Caco-2 (cell line): ENCODE data around the gene MAPK12. TPM values are rescaled to one million over a fixed set of nuclear protein-coding genes. Genes with fewer than 3 reads are reported as not detected.

ENCODE experiments used
- BruUV-seq: library from RNA; stranded (reverse); fragments of 400-500 nt; replicated peaks from 2 replicates; lab custom pipeline; 2021; lab: Mats Ljungman, UMichigan
- CTCF ChIA-PET: fragments of 300-600 bp; sonication (Branson Sonifier 250); formaldehyde crosslinking; loops from one replicate; lab custom pipeline; 2022; ENCODE audit warnings: antibody characterized with exemption; lab: Charles Lee
- POLR2A ChIA-PET: fragments of 300-600 bp; sonication (Branson Sonifier 250); formaldehyde crosslinking; loops from one replicate; lab custom pipeline; 2022; ENCODE audit warnings: antibody characterized with exemption; lab: Charles Lee
- DNase-seq, 2 experiments: peaks; one replicate each; pipeline versions ENCODE4 v3.0.0 to v3.0.0-alpha.2; 2020 to 2022
- H3K27me3 ChIP-seq: replicated peaks from 2 replicates; pipeline ENCODE4 v1.6.0; 2011; ENCODE audit warnings: low read length; ENCODE audit not compliant: control insufficient read depth, insufficient read depth
- H3K36me3 ChIP-seq: 2 replicates; pipeline ENCODE4 v1.5.1; 2011; ENCODE audit warnings: low read length; ENCODE audit not compliant: control insufficient read depth, insufficient read depth
- H3K4me1 ChIP-seq: fragments of 250-450 bp; sonication (Bioruptor Pico); 2 replicates; pipeline ENCODE4 v1.5.1; 2020; ENCODE audit warnings: mild to moderate bottlenecking
- H3K4me3 ChIP-seq: 2 replicates; pipeline ENCODE4 v1.5.1; 2011; ENCODE audit warnings: low read depth, mild to moderate bottlenecking, control low read depth, low read length
- H3K9me3 ChIP-seq: fragments of 250-450 bp; sonication (Bioruptor Pico); 2 replicates; pipeline ENCODE4 v1.5.1; 2020; ENCODE audit warnings: mild to moderate bottlenecking, moderate library complexity
- H3K27ac Mint-ChIP-seq: one replicate; pipeline ENCODE4 v1.8.0; 2022; ENCODE audit warnings: mixed read lengths; ENCODE audit not compliant: unreplicated experiment
- H3K27me3 Mint-ChIP-seq: one replicate; pipeline ENCODE4 v1.8.0; 2022; ENCODE audit warnings: mixed read lengths; ENCODE audit not compliant: insufficient read depth, unreplicated experiment
- H3K36me3 Mint-ChIP-seq: one replicate; pipeline ENCODE4 v1.8.0; 2022; ENCODE audit warnings: mild to moderate bottlenecking, mixed read lengths; ENCODE audit not compliant: insufficient read depth, unreplicated experiment
- H3K4me1 Mint-ChIP-seq: one replicate; pipeline ENCODE4 v1.8.0; 2022; ENCODE audit warnings: low read depth, mixed read lengths; ENCODE audit not compliant: unreplicated experiment
- H3K4me3 Mint-ChIP-seq: one replicate; pipeline ENCODE4 v1.8.0; 2022; ENCODE audit warnings: mild to moderate bottlenecking, moderate library complexity, mixed read lengths; ENCODE audit not compliant: unreplicated experiment
- H3K9me3 Mint-ChIP-seq: one replicate; pipeline ENCODE4 v1.8.0; 2022; ENCODE audit warnings: mixed read lengths; ENCODE audit not compliant: unreplicated experiment
- CTCF ChIP-seq, 2 experiments: fragments of 200-600 bp in 1 of 2; IDR thresholded peaks; 1 replicate in 1 of 2; 2 replicates in 1 of 2; pipeline versions ENCODE4 v1.5.1 to v1.8.0; 2011 to 2022; ENCODE audit warnings: antibody characterized with exemption in 1 of 2, control low read depth in 1 of 2, inconsistent platforms in 1 of 2, low read depth in 1 of 2, low read length in 1 of 2, mild to moderate bottlenecking in 1 of 2, moderate library complexity in 1 of 2; ENCODE audit not compliant: insufficient read depth in 1 of 2, severe bottlenecking in 1 of 2, unreplicated experiment in 1 of 2
- intact Hi-C: fragments of 100-400 bp; cut with micrococcal nuclease; formaldehyde crosslinking; loops from one replicate; pipeline ENCODE4 v1.10.0; 2022; ENCODE audit not compliant: unreplicated experiment
- total RNA-seq: library from RNA; stranded (reverse); gene quantifications from 2 replicates; pipeline ENCODE4 v1.2.3, GENCODE V29; 2022

MAPK12 gene
- total RNA-seq, 1 experiment from 2014 or later, result 37.4 TPM

- H3K4me3 ChIP-seq, result no peak overlapping the region
- H3K36me3 ChIP-seq, result no peaks in the 10 kb centered on the region; the same call in 1 of the 2 replicates
- no peak for DNase-seq
- H3K27me3 Mint-ChIP-seq, result no peaks in the 10 kb centered on the region
- H3K9me3 Mint-ChIP-seq, result no peaks in the 10 kb centered on the region
- no peak for TF ChIP-seq CTCF (IDR thresholded peaks at IDR 0.05; ENCODE audit: insufficient read depth in 1 of 2, low read depth in 1 of 2, low read length in 1 of 2, severe bottlenecking in 1 of 2, unreplicated experiment in 1 of 2)
- no TSS peak for BruUV-seq
- no peak overlapping the region for H3K4me3 Mint-ChIP-seq
- no peaks in the 10 kb centered on the region for H3K4me1 ChIP-seq
- no peaks in the 10 kb centered on the region for H3K27me3 ChIP-seq
- CTCF ChIA-PET, result no interaction called here
- no peak overlapping the region for H3K27ac Mint-ChIP-seq
- intact Hi-C loops, result no loop called here
- H3K4me1 Mint-ChIP-seq, result peaks cover 6% of the 10 kb centered on the region
- peaks cover 75% of the 10 kb centered on the region for H3K36me3 Mint-ChIP-seq
- POLR2A ChIA-PET, result no interaction called here
- no peaks in the 10 kb centered on the region for H3K9me3 ChIP-seq
These were observed 48.2 kb downstream of the MAPK12 start for GRCh38 chr22:50213263-50213662.

DNA sequence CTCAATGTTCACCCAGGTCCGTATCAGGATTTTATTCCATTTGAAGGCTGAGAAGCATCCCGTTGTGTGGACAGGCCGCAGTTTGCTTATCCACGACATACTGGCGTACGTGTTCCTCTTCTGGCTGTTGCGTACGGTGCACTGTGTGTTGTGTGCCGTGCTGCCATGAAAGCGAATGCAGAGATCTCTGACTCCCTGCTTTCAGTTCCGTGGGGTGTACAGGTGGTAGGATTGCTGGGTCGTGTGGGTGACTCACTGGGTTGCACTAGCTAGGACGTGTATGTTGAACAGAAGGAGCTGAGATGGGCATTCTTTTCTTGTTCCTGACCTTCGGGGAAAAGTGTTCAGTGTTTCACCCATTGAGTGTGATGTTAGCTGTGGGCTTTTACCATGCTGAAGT lies 50.3 kb downstream of the MAPK12 start:
- Mint-ChIP-seq H3K9me3 (no peaks in the 10 kb centered on the region), H3K27ac (no peak overlapping the region), H3K4me3 (no peak overlapping the region), H3K27me3 (no peaks in the 10 kb centered on the region), H3K4me1 (peaks cover 6% of the 10 kb centered on the region), H3K36me3 (peaks cover 71% of the 10 kb centered on the region)
- intact Hi-C loops, result no loop called here
- ChIA-PET POLR2A (no interaction called here), CTCF (no interaction called here)
- no peaks in the 10 kb centered on the region for H3K9me3 ChIP-seq
- TF ChIP-seq CTCF (IDR thresholded peaks at IDR 0.05; ENCODE audit: insufficient read depth in 1 of 2, low read depth in 1 of 2, low read length in 1 of 2, severe bottlenecking in 1 of 2, unreplicated experiment in 1 of 2), result no peak
- H3K27me3 ChIP-seq, result no peaks in the 10 kb centered on the region
- no peaks in the 10 kb centered on the region; the same call in 1 of the 2 replicates for H3K36me3 ChIP-seq
- no peak for DNase-seq
- BruUV-seq, result no TSS peak
- H3K4me3 ChIP-seq, result no peak overlapping the region
- H3K4me1 ChIP-seq, result no peaks in the 10 kb centered on the region

- Mint-ChIP-seq H3K9me3 (no peaks in the 10 kb centered on the region), H3K4me3 (no peak overlapping the region), H3K36me3 (peaks cover 65% of the 10 kb centered on the region), H3K4me1 (peaks cover 6% of the 10 kb centered on the region), H3K27ac (peak overlapping the region; percentile 55), H3K27me3 (no peaks in the 10 kb centered on the region)
- Histone ChIP-seq H3K27me3 (no peaks in the 10 kb centered on the region), H3K4me1 (no peaks in the 10 kb centered on the region), H3K36me3 (no peaks in the 10 kb centered on the region; the same call in 1 of the 2 replicates), H3K9me3 (no peaks in the 10 kb centered on the region), H3K4me3 (no peak overlapping the region)
- TF ChIP-seq CTCF (IDR thresholded peaks at IDR 0.05; ENCODE audit: insufficient read depth in 1 of 2, low read depth in 1 of 2, low read length in 1 of 2, severe bottlenecking in 1 of 2, unreplicated experiment in 1 of 2), result no peak
- intact Hi-C loops, result loop anchor here (1.0 kb wide), 1 partner anchor 61 kb away; no protein-coding TSS in a partner anchor
- CTCF ChIA-PET, result no interaction called here
- no TSS peak for BruUV-seq
- DNase-seq, result no peak
- POLR2A ChIA-PET, result no interaction called here
These were observed 50.9 kb downstream of the MAPK12 start for GRCh38 chr22:50210378-50211139.
